HL-60/S4 (cell line): ENCODE data around the gene OR6C6.
"Not testable (repeated sequence)": the region's sequence is repeated elsewhere in the genome, so short reads cannot be mapped to it uniquely, and the experiment has no call there.

ENCODE experiments used
- in situ Hi-C: fragments of 300-500 bp; cut with MboI; formaldehyde crosslinking; loops from 2 replicates; pipeline ENCODE4 v1.14.3; 2022; ENCODE audit warnings: low sequenced_read_pairs

The OR6C6 gene

GRCh38 chr12:55296469-55296868, at the start of gene OR6C6:
Gene OR6C6, minus strand, starts transcription at chr12:55296569. Its CDS starts 1,337 bp downstream, at chr12:55295232.
- in situ Hi-C loops: no loop called here

DNA sequence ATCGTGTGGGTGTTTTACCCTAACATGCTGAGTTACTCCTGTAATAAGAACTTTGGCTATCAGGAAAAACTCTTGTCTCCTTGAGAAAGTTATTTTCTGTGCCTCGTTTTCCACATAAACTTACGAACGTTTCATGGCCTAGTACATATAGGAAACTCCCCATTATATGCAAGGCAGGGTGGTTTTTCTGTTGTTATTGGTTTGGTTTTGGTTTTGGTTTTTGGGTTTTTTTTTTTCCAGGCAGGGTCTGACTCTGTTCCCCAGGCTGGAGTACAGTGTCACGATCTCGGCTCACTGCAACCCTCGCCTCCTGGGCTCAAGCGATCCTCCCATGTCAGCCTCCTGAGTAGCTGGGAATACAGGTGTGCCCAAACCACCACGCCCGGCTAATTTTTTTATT, 39.6 kb upstream of the OR6C6 start:
- in situ Hi-C loops: no loop called here

GRCh38 chr12:55330446-55330845, 34.1 kb upstream of the OR6C6 start, which contains the start of gene OR6C3:
Gene OR6C3, plus strand, starts transcription at chr12:55330746. Its CDS starts 955 bp downstream, at chr12:55331701.
- in situ Hi-C loops: no loop called here

GRCh38 chr12:55325801-55326200, 29.4 kb upstream of the OR6C6 start:
- in situ Hi-C loops: not testable (repeated sequence)

DNA sequence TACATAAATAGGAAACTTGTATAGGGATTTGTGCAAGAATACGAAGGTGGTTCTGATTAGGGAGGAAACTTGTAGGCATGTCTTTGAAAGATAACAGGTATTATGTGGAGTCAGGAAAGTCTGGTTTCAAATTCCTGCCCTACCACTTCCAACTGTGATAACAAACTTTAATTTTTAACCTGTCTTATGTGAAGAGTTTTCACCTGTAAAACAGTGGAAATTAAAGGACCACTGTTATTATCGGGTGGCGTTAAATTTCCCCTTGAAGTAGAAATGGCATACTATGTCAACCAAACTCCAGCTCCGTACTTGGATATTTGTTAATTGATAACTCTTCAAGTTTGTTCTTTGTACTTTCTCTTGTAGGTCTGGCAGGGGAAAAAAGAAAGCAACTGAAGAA, 23.8 kb upstream of the OR6C6 start:
- in situ Hi-C loops: no loop called here

DNA sequence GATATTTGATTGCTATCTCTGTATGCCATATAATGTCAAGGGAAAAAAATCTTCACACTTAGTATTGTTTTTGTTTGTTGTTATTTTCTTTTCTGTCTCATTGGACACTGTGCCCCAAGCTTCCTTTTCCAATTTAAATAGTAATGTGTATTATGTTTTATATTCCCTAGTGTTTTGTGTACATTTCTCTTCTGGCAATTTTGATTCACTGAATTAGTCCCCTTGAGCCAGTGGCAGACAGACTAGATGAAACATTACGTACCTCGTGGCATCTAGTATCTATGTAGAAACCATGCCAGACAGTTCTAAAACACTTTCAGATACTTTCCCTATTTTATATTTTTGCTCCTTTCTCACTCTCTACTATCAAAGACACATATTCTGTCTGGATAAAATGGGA, 17.7 kb upstream of the OR6C6 start, which contains the start of gene OR6C1:
TSS of gene OR6C1 (plus strand) at position 301 of the 400 bp plus-strand sequence. CDS start 6,257 bp downstream, outside the sequence.
- in situ Hi-C loops: no loop called here

- in situ Hi-C loops: no loop called here
Observed at GRCh38 chr12:55289999-55290398, 6.4 kb downstream of the OR6C6 start.

GRCh38 chr12:55280991-55281390, 15.4 kb downstream of the OR6C6 start:
- in situ Hi-C loops: no loop called here

DNA sequence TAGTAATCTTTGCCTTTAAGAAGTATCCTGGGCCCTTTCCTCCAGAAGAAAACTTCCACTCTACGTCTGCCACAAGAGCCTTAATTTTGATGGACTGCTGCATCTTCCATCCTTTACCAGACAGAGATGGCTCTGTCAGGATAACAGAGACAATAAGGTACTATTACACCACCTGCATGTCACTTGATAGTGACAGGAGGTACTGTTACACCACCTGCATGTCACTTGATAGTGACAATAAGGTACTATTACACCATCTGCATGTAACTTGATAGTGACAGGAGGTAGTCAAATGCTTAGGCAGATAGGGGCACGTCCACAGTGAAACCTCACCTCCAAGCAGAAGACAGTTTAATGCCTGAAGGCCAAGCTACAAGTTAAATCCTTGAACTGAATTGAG, 38.1 kb downstream of the OR6C6 start:
- in situ Hi-C loops: no loop called here

DNA sequence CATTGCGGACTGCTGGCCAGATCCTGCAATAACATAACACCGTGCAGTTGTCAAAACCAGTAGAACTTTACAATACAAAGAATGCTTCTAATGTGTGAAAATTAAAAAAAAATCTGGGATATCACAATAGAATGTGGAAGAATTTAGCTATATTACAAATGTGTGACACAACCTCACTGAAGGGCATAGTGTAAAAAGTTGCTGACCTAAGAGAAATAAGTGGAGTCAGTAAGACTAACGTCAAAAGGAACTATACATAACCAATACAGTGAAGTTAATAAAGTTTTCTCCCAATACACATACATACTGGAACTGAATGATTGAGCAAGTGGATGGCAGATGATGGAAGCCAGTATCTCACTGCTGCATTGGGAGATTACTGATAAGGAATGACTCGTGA, 39.5 kb downstream of the OR6C6 start:
- in situ Hi-C loops: no loop called here

- in situ Hi-C loops: no loop called here
Observed at GRCh38 chr12:55253281-55253680, 43.1 kb downstream of the OR6C6 start.

DNA sequence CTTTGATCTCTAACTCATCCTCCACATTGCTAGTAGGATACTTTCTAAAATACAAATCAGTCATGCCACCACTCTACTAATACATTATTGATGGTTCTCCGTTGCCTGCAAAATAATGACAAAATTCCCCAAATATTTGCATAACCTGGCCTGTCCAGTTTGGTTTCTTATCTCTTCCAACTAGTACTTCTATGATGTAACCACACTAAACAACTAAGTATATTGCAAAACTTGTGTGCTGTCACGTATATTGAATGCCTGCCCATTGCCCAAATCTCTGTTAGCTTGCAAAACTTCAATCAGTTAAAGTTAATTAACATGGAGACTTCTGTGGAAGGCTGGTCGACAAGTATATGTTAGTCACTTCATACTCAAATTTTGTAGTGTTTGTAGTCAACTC, 45.4 kb downstream of the OR6C6 start:
- in situ Hi-C loops: no loop called here

GRCh38 chr12:55246159-55246558, 50.2 kb downstream of the OR6C6 start:
- in situ Hi-C loops: no loop called here

DNA sequence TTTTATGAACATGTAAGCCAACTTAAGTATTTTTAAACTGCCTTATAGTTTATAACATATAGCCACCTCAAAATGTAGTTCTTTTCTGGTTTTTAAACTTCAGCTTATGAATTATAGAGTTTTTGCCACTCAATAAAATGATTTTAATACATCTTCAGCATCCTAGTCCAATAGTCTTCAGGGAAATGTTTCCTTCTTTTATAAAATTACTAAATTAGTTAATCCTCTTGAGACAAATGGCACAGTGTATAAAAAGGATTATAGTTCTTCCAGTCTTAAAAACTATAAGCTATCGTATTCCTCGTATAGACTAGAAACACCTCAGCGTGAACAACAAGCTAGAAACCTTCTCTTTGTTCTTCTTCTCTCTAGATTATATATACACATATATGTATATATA, 52.1 kb downstream of the OR6C6 start, which contains the start of gene OR6C74:
TSS of gene OR6C74 (plus strand) at position 301 of the 400 bp plus-strand sequence. CDS start 2,679 bp downstream, outside the sequence.
- in situ Hi-C loops: no loop called here
